HTR-8/SVneo (cell line): ENCODE data around the gene FLYWCH1.
"Not testable (repeated sequence)": the region's sequence is repeated elsewhere in the genome, so short reads cannot be mapped to it uniquely, and the experiment has no call there.

Source experiments
- DNase-seq: peaks from one replicate; pipeline ENCODE4 v3.0.0; 2011; ENCODE audit warnings: low spot score, mixed read lengths; ENCODE audit not compliant: insufficient read length
- FAIRE-seq: peaks from 2 replicates; lab custom pipeline; 2011; peaks lifted over from hg19 to GRCh38; lab: Jason Lieb, UNC

The FLYWCH1 gene

GRCh38 chr16:2898831-2899563 lies 12.7 kb upstream of the FLYWCH1 start:
- DNase-seq (no peak), FAIRE-seq (no peak)

- no peak for FAIRE-seq
- DNase-seq: no peak
Measured at GRCh38 chr16:2899564-2900072, 12.1 kb upstream of the FLYWCH1 start.

- no peak for FAIRE-seq
- DNase-seq: no peak
Measured at GRCh38 chr16:2900526-2901075, 11.1 kb upstream of the FLYWCH1 start.

GRCh38 chr16:2902337-2903130 lies 9.2 kb upstream of the FLYWCH1 start:
- DNase-seq (no peak), FAIRE-seq (no peak)

GRCh38 chr16:2904100-2904921 lies 7.4 kb upstream of the FLYWCH1 start:
- FAIRE-seq (peak; percentile 69), DNase-seq (peak; percentile 88)

GRCh38 chr16:2904922-2905240 lies 6.8 kb upstream of the FLYWCH1 start:
- DNase-seq: no peak
- FAIRE-seq: no peak

- FAIRE-seq: peak; percentile 98
- DNase-seq: peak; percentile 97
Measured at GRCh38 chr16:2905241-2905987, 6.3 kb upstream of the FLYWCH1 start.

- FAIRE-seq: no peak
- DNase-seq: no peak
Measured at GRCh38 chr16:2905988-2906387, 5.7 kb upstream of the FLYWCH1 start.

GRCh38 chr16:2907084-2907753 lies 4.5 kb upstream of the FLYWCH1 start:
- DNase-seq, FAIRE-seq: not testable (repeated sequence)

GRCh38 chr16:2910441-2910969 lies 1.2 kb upstream of the FLYWCH1 start:
- DNase-seq: no peak
- no peak for FAIRE-seq

- DNase-seq: peak; percentile 12
- no peak for FAIRE-seq
Measured at GRCh38 chr16:2912330-2913199, 834 bp downstream of the FLYWCH1 start.

- no peak for FAIRE-seq
- DNase-seq: no peak
Measured at GRCh38 chr16:2913603-2914002, 1.9 kb downstream of the FLYWCH1 start.

GRCh38 chr16:2914233-2914632 lies 2.5 kb downstream of the FLYWCH1 start:
- FAIRE-seq (no peak), DNase-seq (no peak)

- no peak for DNase-seq
- no peak for FAIRE-seq
Measured at GRCh38 chr16:2915196-2915929, 3.6 kb downstream of the FLYWCH1 start.

GRCh38 chr16:2919511-2920255 lies 8.0 kb downstream of the FLYWCH1 start:
- DNase-seq (peak; percentile 64), FAIRE-seq (no peak)

GRCh38 chr16:2923481-2923880 lies 11.8 kb downstream of the FLYWCH1 start:
- FAIRE-seq (no peak), DNase-seq (no peak)
